ENCODE measurements around the gene UST. TPM values are rescaled to one million over a fixed set of nuclear protein-coding genes. Genes with fewer than 3 reads are reported as not detected.
"Not testable (repeated sequence)": the region's sequence is repeated elsewhere in the genome, so short reads cannot be mapped to it uniquely, and the experiment has no call there.

Gene UST
- polyA plus RNA-seq, 1 donor from 2014 or later = 7.5 TPM

- Histone ChIP-seq H3F3A (ENCODE audit: insufficient read depth, low read length, poor library complexity, severe bottlenecking) (no peaks in the 10 kb centered on the region), H3K36me3 (ENCODE audit: insufficient read depth, low read length) (no peaks in the 10 kb centered on the region), H3K9me2 (ENCODE audit: insufficient read depth, low read length) (no peaks in the 10 kb centered on the region), H3K4me2 (ENCODE audit: low read length) (no peak overlapping the region), H3K27me3 (ENCODE audit: insufficient read depth, low read depth, low read length) (no peaks in the 10 kb centered on the region), H2AFZ (ENCODE audit: low read depth, low read length) (no peak overlapping the region), H3K9ac (ENCODE audit: low read length) (no peak overlapping the region), H3K27ac (ENCODE audit: low read length) (no peak overlapping the region), H4K20me1 (ENCODE audit: insufficient read depth) (no peaks in the 10 kb centered on the region), H3K4me3 (ENCODE audit: low read length) (no peak overlapping the region), H3K79me2 (replicated peaks; ENCODE audit: insufficient read depth, low read length) (no peaks in the 10 kb centered on the region), H3K9me3 (ENCODE audit: low read length) (no peaks in the 10 kb centered on the region)
- TF ChIP-seq TAF1 (IDR thresholded peaks at IDR 0.05; ENCODE audit: low read depth) (no peak), REST (IDR thresholded peaks at IDR 0.05; ENCODE audit: borderline replicate concordance) (no peak), CTCF (IDR thresholded peaks at IDR 0.05; ENCODE audit: poor library complexity, severe bottlenecking) (no peak), EZH2 (IDR thresholded peaks at IDR 0.05; ENCODE audit: borderline replicate concordance, insufficient read depth, low read length, poor library complexity, severe bottlenecking) (no peak), EP300 (conservative IDR thresholded peaks at IDR 0.05; ENCODE audit: poor library complexity, severe bottlenecking) (no peak), MXI1 (conservative IDR thresholded peaks at IDR 0.05; ENCODE audit: poor library complexity, severe bottlenecking) (no peak), POLR2AphosphoS5 (IDR thresholded peaks at IDR 0.05) (no peak), SMC3 (conservative IDR thresholded peaks at IDR 0.05; ENCODE audit: poor library complexity) (no peak), RAD21 (conservative IDR thresholded peaks at IDR 0.05) (no peak)
These were observed 355.5 kb downstream of the UST start for GRCh38 chr6:149102324-149102723.

- H3K4me2 ChIP-seq (ENCODE audit: low read length); H3K79me2 ChIP-seq (replicated peaks; ENCODE audit: insufficient read depth, low read length); H3K9me2 ChIP-seq (ENCODE audit: insufficient read depth, low read length); H3K36me3 ChIP-seq (ENCODE audit: insufficient read depth, low read length); H3F3A ChIP-seq (ENCODE audit: insufficient read depth, low read length, poor library complexity, severe bottlenecking); H3K27ac ChIP-seq (ENCODE audit: low read length); H3K9ac ChIP-seq (ENCODE audit: low read length); H3K9me3 ChIP-seq (ENCODE audit: low read length); H3K4me3 ChIP-seq (ENCODE audit: low read length); H2AFZ ChIP-seq (ENCODE audit: low read depth, low read length); H4K20me1 ChIP-seq (ENCODE audit: insufficient read depth); H3K27me3 ChIP-seq (ENCODE audit: insufficient read depth, low read depth, low read length): not testable (repeated sequence)
These were observed 357.1 kb downstream of the UST start for GRCh38 chr6:149103950-149104349.

GRCh38 chr6:149107520-149107919, 360.7 kb downstream of the UST start:
- Histone ChIP-seq H3K9ac (ENCODE audit: low read length) (no peak overlapping the region), H3K4me2 (ENCODE audit: low read length) (no peak overlapping the region), H3K79me2 (replicated peaks; ENCODE audit: insufficient read depth, low read length) (no peaks in the 10 kb centered on the region), H4K20me1 (ENCODE audit: insufficient read depth) (no peaks in the 10 kb centered on the region), H3K36me3 (ENCODE audit: insufficient read depth, low read length) (no peaks in the 10 kb centered on the region), H3K27me3 (ENCODE audit: insufficient read depth, low read depth, low read length) (no peaks in the 10 kb centered on the region), H2AFZ (ENCODE audit: low read depth, low read length) (no peak overlapping the region), H3K9me3 (ENCODE audit: low read length) (no peaks in the 10 kb centered on the region), H3K27ac (ENCODE audit: low read length) (no peak overlapping the region), H3K9me2 (ENCODE audit: insufficient read depth, low read length) (no peaks in the 10 kb centered on the region), H3F3A (ENCODE audit: insufficient read depth, low read length, poor library complexity, severe bottlenecking) (no peaks in the 10 kb centered on the region), H3K4me3 (ENCODE audit: low read length) (no peak overlapping the region)
- TF ChIP-seq EP300 (conservative IDR thresholded peaks at IDR 0.05; ENCODE audit: poor library complexity, severe bottlenecking) (no peak), CTCF (IDR thresholded peaks at IDR 0.05; ENCODE audit: poor library complexity, severe bottlenecking) (no peak), TAF1 (IDR thresholded peaks at IDR 0.05; ENCODE audit: low read depth) (no peak)
